NCI-H774 (cell line): Measurements from ENCODE around the gene ALKBH2.
A peak's percentile ranks its signal among the peaks of the same experiment; 100 is the strongest.
"Not testable (repeated sequence)": the region's sequence is repeated elsewhere in the genome, so short reads cannot be mapped to it uniquely, and the experiment has no call there.

ENCODE experiments used
- DNase-seq: peaks from one replicate; lab custom pipeline; 2025; lab: John Stamatoyannopoulos, UW

Gene ALKBH2

GRCh38 chr12:109065853-109066193 lies 27.4 kb downstream of the ALKBH2 start:
- no peak for DNase-seq

- no peak for DNase-seq
These were observed 28.0 kb downstream of the ALKBH2 start for GRCh38 chr12:109065154-109065852.

DNA sequence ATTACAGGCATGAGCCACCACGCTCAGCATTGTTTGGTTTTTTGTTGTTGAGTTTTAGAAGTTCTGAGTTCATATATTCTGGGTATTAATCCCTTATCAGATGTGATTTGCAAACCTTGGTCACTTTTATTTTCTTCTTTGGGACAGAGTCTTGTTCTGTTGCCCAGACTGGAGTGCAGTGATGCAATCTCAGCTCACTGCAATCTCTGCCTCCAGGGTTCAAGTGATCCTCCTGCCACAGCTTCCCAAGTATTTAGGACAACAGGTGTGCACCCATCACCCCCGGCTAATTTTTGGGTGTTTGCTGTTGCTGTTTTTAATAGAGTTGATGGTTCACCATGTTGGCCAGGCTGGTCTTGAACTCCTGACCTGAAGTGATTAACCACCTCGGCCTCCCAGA lies 29.1 kb downstream of the ALKBH2 start:
- DNase-seq: no peak

DNA sequence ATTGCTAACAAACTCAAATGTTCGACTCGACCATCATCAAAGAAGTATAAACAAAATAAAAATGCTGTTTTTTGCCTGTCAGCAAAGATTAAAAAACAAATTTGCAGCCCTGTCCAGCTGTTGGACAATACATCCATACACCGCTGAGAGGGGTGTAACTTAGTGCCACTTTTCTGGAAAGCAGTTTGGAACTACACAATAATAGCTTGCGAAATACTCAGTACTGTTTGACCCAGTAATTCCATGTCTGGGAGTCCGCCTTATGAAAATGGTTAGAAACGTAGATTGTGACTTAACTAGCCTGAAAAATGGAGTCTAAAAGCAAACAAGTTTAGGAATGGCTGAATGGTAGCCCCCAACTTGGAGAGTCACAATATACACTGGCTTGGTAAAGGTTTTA lies 34.5 kb downstream of the ALKBH2 start:
- DNase-seq: no peak

- no peak for DNase-seq
These were observed 35.9 kb downstream of the ALKBH2 start for GRCh38 chr12:109057376-109057775.

- no peak for DNase-seq
These were observed 36.4 kb downstream of the ALKBH2 start for GRCh38 chr12:109056891-109057290.

GRCh38 chr12:109054520-109054919 lies 38.8 kb downstream of the ALKBH2 start:
- no peak for DNase-seq

GRCh38 chr12:109054124-109054513 lies 39.2 kb downstream of the ALKBH2 start:
- not testable (repeated sequence) for DNase-seq

DNA sequence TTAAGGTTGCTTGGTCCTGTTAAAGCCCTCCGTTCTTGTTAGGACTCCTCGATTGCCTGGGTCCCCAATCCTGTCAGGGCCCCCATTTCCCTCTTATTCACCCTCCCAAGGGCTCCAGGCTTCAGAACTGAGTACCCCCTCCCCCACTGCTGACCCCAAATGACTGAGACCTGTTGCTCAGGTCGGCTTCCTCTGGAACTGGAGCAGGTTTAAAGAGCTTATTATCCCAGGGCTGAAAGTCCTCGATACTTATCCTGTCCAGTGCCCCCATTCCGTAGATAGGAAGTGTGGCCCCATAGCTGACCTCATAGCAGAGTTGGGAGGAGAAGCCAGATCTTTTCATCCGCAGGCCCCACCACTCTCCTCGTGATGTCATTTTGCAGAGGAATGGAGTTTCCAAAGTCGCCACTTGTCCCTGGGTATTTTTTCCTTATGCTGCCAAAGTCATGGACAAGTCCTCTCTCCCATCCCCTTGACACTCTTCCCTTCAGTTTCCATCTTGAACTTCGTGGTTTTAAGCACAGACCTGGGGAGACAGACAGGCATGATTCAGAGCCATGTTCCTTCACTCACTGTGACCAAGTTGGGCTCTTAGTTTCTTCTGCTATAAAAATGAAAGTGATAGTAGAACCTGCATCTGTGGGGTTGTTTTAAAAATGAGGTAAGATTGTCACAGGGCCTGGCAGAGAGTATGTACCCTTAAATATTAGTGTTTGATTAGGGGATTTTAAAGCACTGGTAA lies 39.7 kb downstream of the ALKBH2 start:
- DNase-seq: no peak

DNA sequence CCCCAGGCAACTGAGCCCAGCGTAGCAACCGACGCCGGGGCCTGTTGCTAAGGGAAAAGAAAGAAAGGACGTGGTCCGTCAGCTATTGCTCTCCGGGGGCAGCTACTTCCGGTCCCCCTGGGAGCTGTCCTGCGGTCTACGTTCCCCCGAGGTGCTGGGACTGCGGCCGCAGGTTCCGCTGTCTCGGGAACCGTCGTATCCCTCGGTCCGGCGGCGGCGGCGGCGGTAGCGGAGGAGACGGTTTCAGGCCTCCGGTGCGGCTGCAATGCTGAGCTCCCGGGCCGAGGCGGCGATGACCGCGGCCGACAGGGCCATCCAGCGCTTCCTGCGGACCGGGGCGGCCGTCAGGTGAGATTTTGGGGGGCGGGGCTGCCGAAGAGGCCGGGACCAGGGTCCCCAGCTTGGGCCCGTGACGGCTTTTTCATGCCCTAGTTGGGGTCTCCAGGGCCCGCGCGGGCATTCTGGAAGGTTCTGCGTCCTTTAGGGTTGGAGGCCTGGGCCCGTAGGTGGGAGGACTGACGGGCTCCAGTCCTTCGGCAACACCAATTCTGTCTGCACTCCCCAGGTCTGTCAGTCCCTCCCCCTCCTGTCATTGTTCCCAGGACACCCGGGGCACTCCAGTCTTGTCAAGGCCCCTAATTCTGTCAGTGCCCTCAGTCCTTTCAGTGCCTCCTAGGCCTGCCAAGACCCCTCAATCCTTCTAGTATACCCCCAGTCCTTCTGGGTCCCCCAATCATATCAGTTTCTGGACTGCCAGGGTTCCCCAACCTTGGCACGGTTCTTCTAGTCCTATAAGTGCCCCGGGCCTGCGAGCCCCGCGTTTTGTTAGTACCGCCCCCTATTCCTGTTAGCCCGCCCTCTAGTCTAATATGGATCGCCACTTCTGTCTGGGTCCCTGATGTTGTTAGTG lies 40.6 kb downstream of the ALKBH2 start, which contains the start of gene USP30:
Gene USP30, plus strand, starts transcription at position 163 of the 910 bp plus-strand sequence. Its CDS starts 103 bp downstream, at position 266.
- peak; percentile 85 for DNase-seq

- no peak for DNase-seq
These were observed 41.2 kb downstream of the ALKBH2 start for GRCh38 chr12:109052097-109052413.

DNA sequence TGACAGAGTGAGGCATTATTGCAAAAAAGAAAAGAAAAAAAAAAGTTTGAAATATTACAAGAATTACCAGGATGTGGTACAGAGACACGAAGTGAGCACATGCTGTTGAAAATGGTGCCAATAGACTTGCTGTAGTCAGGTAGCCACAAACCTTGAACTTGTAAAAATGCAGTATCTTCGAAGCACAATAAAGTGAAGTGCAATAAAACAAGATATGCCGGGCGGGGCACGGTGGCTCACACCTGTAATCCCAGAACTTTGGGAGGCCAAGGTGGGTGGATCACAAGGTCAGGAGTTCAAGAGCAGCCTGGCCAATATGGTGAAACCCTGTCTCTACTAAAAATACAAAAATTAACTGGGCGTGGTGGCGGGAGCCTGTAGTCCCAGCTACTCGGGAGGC lies 43.5 kb downstream of the ALKBH2 start:
- DNase-seq: not testable (repeated sequence)

GRCh38 chr12:109048706-109049105 lies 44.6 kb downstream of the ALKBH2 start:
- DNase-seq: not testable (repeated sequence)

- DNase-seq: no peak
These were observed 46.0 kb downstream of the ALKBH2 start for GRCh38 chr12:109047081-109047805.

DNA sequence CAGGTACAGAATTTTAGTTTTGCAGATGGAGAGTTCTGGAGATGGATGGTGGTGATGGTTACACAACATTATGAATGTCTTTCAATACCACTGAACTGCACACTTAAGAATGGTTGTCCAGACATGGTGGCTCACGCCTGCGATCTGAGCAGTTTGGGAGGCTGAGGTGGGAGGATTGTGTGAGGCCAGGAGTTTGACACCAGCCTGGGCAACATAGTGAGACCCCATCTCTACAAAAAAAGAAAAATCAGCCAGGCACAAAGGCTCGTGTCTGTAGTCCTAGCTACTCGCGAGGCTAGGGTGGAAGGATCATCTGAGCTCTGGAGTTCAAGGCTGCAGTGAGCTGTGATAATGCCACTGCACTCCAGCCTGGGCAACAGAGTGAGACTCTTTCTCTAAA lies 49.0 kb downstream of the ALKBH2 start:
- no peak for DNase-seq
